ENCODE measurements around the gene SH3BP4. TPM values are rescaled to one million over a fixed set of nuclear protein-coding genes. Genes with fewer than 3 reads are reported as not detected.
A peak's percentile ranks its signal among the peaks of the same experiment; 100 is the strongest.

SH3BP4 gene
- total and polyA plus RNA-seq, 2 of the 13 experiments (the other 11 are each of a cell fraction or from before 2014, with no cell fraction given), result 34.6 to 99.1 TPM

- TF ChIP-seq ZNF552 (CRISPR knock-in tag; IDR thresholded peaks at IDR 0.05; ENCODE audit: borderline replicate concordance) (no peak), ZNF263 (CRISPR knock-in tag; IDR thresholded peaks at IDR 0.05) (peak; percentile 67), CCAR2 (optimal IDR thresholded peaks at IDR 0.05; ENCODE audit: low read depth, low read length) (no peak), ZNF317 (CRISPR knock-in tag; IDR thresholded peaks at IDR 0.05) (0 out of 2 replicates have a peak, but pooled peaks have one; percentile 26), ZNF562 (CRISPR knock-in tag; IDR thresholded peaks at IDR 0.05; ENCODE audit: borderline replicate concordance) (no peak), ZNF205 (CRISPR knock-in tag; IDR thresholded peaks at IDR 0.05) (no peak), KDM2A (CRISPR knock-in tag; IDR thresholded peaks at IDR 0.05; ENCODE audit: borderline replicate concordance, low read depth) (peak; percentile 61), SAP130 (CRISPR knock-in tag; IDR thresholded peaks at IDR 0.05; ENCODE audit: low read depth) (peak; percentile 87), HNF4G (IDR thresholded peaks at IDR 0.05; ENCODE audit: borderline replicate concordance, low read depth, low read length) (no peak), HNF4G (CRISPR knock-in tag; IDR thresholded peaks at IDR 0.05; ENCODE audit: borderline replicate concordance, low read depth) (no peak), ZNF720 (CRISPR knock-in tag; IDR thresholded peaks at IDR 0.05) (no peak), ATF6 (CRISPR knock-in tag; conservative IDR thresholded peaks at IDR 0.05) (no peak), ZNF331 (CRISPR knock-in tag; IDR thresholded peaks at IDR 0.05) (peak; percentile 85; the same call in 1 of the 2 replicates), KLF6 (CRISPR knock-in tag; IDR thresholded peaks at IDR 0.05) (peak; percentile 62; the same call in 1 of the 2 replicates), ATF1 (CRISPR knock-in tag; IDR thresholded peaks at IDR 0.05) (no peak), BRCA1 (CRISPR knock-in tag; IDR thresholded peaks at IDR 0.05) (no peak), ZNF816 (CRISPR knock-in tag; IDR thresholded peaks at IDR 0.05; ENCODE audit: borderline replicate concordance) (no peak), ZFY (CRISPR knock-in tag; IDR thresholded peaks at IDR 0.05) (peak; percentile 46; the same call in 1 of the 2 replicates), NFKB2 (CRISPR knock-in tag; IDR thresholded peaks at IDR 0.05; ENCODE audit: borderline replicate concordance) (peak; percentile 18; the same call in 1 of the 2 replicates), TFDP1 (CRISPR knock-in tag; IDR thresholded peaks at IDR 0.05; ENCODE audit: borderline replicate concordance) (peak; percentile 50; the same call in 1 of the 2 replicates), ZNF180 (CRISPR knock-in tag; IDR thresholded peaks at IDR 0.05; ENCODE audit: borderline replicate concordance, low read depth) (no peak), RXRB (CRISPR knock-in tag; IDR thresholded peaks at IDR 0.05; ENCODE audit: borderline replicate concordance) (peak; percentile 42; the same call in 1 of the 2 replicates), STAG1 (CRISPR knock-in tag; IDR thresholded peaks at IDR 0.05) (peak; percentile 25; the same call in 1 of the 2 replicates), ARID4A (CRISPR knock-in tag; IDR thresholded peaks at IDR 0.05; ENCODE audit: borderline replicate concordance) (peak; percentile 14; the same call in 1 of the 2 replicates)
These were observed 28.8 kb downstream of the SH3BP4 start (continued) for GRCh38 chr2:234980451-234981187.

All from HepG2 (cell line).